Activated T-cell treated with anti-CD3 and anti-CD28 coated beads, Interleukin-2, amount 50 U/mL, for 24 hours (primary cell): Measurements from ENCODE around the gene SLC2A1.
A peak's percentile ranks its signal among the peaks of the same experiment; 100 is the strongest.

ENCODE experiments used
- DNase-seq: peaks from one replicate; pipeline ENCODE4 v3.0.0-alpha.2; 2020
- H3K27ac Mint-ChIP-seq: 2 replicates; pipeline ENCODE4 v1.8.0; 2020; ENCODE audit warnings: mild to moderate bottlenecking, mixed read lengths
- H3K27me3 Mint-ChIP-seq: 2 replicates; pipeline ENCODE4 v1.8.0; 2020; ENCODE audit warnings: mixed read lengths
- H3K36me3 Mint-ChIP-seq: 2 replicates; pipeline ENCODE4 v1.8.0; 2020; ENCODE audit warnings: low read depth, mixed read lengths
- H3K4me1 Mint-ChIP-seq: 2 replicates; pipeline ENCODE4 v1.8.0; 2020; ENCODE audit warnings: low read depth, mixed read lengths
- H3K4me3 Mint-ChIP-seq: 2 replicates; pipeline ENCODE4 v1.8.0; 2020; ENCODE audit warnings: mild to moderate bottlenecking, moderate library complexity, mixed read lengths
- H3K9me3 Mint-ChIP-seq: 2 replicates; pipeline ENCODE4 v1.8.0; 2020; ENCODE audit warnings: mixed read lengths

Gene SLC2A1

GRCh38 chr1:42958488-42959319 lies at the start of gene SLC2A1:
Gene SLC2A1 (minus strand): TSS chr1:42958868. CDS start chr1:42958651, 217 bp downstream.
- peak; percentile 97 for DNase-seq
- Mint-ChIP-seq H3K9me3 (no peaks in the 10 kb centered on the region), H3K27ac (peak within 1 kb of the TSS; percentile 100), H3K4me1 (peaks cover 55% of the 10 kb centered on the region), H3K27me3 (peaks cover 2% of the 10 kb centered on the region), H3K36me3 (peaks cover 41% of the 10 kb centered on the region), H3K4me3 (peak within 1 kb of the TSS; percentile 96)

GRCh38 chr1:43007377-43008114 lies 48.9 kb upstream of the SLC2A1 start:
- no peak for DNase-seq
- H3K4me3 Mint-ChIP-seq = no peak overlapping the region
- no peaks in the 10 kb centered on the region for H3K4me1 Mint-ChIP-seq
- H3K9me3 Mint-ChIP-seq = no peaks in the 10 kb centered on the region
- no peaks in the 10 kb centered on the region for H3K36me3 Mint-ChIP-seq
- no peak overlapping the region for H3K27ac Mint-ChIP-seq
- H3K27me3 Mint-ChIP-seq = no peaks in the 10 kb centered on the region

GRCh38 chr1:43005460-43006361 lies 47.0 kb upstream of the SLC2A1 start:
- H3K9me3 Mint-ChIP-seq = no peaks in the 10 kb centered on the region
- H3K27me3 Mint-ChIP-seq = no peaks in the 10 kb centered on the region
- no peaks in the 10 kb centered on the region for H3K36me3 Mint-ChIP-seq
- DNase-seq = no peak
- H3K4me1 Mint-ChIP-seq = no peaks in the 10 kb centered on the region
- H3K4me3 Mint-ChIP-seq = no peak overlapping the region
- no peak overlapping the region for H3K27ac Mint-ChIP-seq

GRCh38 chr1:43004587-43005459 lies 46.2 kb upstream of the SLC2A1 start:
- Mint-ChIP-seq H3K4me1 (no peaks in the 10 kb centered on the region), H3K4me3 (no peak overlapping the region), H3K27me3 (no peaks in the 10 kb centered on the region), H3K27ac (no peak overlapping the region), H3K9me3 (no peaks in the 10 kb centered on the region), H3K36me3 (no peaks in the 10 kb centered on the region)
- DNase-seq = no peak

GRCh38 chr1:43002766-43003165 lies 44.1 kb upstream of the SLC2A1 start:
- Mint-ChIP-seq H3K4me3 (no peak overlapping the region), H3K9me3 (no peaks in the 10 kb centered on the region), H3K36me3 (no peaks in the 10 kb centered on the region), H3K27me3 (no peaks in the 10 kb centered on the region), H3K27ac (no peak overlapping the region), H3K4me1 (no peaks in the 10 kb centered on the region)
- DNase-seq = no peak

- Mint-ChIP-seq H3K27ac (no peak overlapping the region), H3K27me3 (no peaks in the 10 kb centered on the region), H3K9me3 (no peaks in the 10 kb centered on the region), H3K4me3 (no peak overlapping the region), H3K36me3 (no peaks in the 10 kb centered on the region), H3K4me1 (no peaks in the 10 kb centered on the region)
- no peak for DNase-seq
Measured at GRCh38 chr1:43002116-43002515, 43.4 kb upstream of the SLC2A1 start.

GRCh38 chr1:43001434-43001833 lies 42.8 kb upstream of the SLC2A1 start:
- no peaks in the 10 kb centered on the region for H3K27me3 Mint-ChIP-seq
- H3K4me1 Mint-ChIP-seq = no peaks in the 10 kb centered on the region
- H3K9me3 Mint-ChIP-seq = no peaks in the 10 kb centered on the region

GRCh38 chr1:43000271-43000670 lies 41.6 kb upstream of the SLC2A1 start:
- H3K27ac Mint-ChIP-seq = no peak overlapping the region
- no peaks in the 10 kb centered on the region for H3K9me3 Mint-ChIP-seq
- H3K36me3 Mint-ChIP-seq = no peaks in the 10 kb centered on the region
- no peak overlapping the region for H3K4me3 Mint-ChIP-seq
- no peak for DNase-seq
- no peaks in the 10 kb centered on the region for H3K4me1 Mint-ChIP-seq
- H3K27me3 Mint-ChIP-seq = no peaks in the 10 kb centered on the region

More at GRCh38 chr1:43001434-43001833, 42.8 kb upstream of the SLC2A1 start:
- no peak overlapping the region for H3K27ac Mint-ChIP-seq
- H3K36me3 Mint-ChIP-seq = no peaks in the 10 kb centered on the region
- DNase-seq = no peak
- no peak overlapping the region for H3K4me3 Mint-ChIP-seq

GRCh38 chr1:42999308-42999707 lies 40.6 kb upstream of the SLC2A1 start:
- Mint-ChIP-seq H3K27me3 (no peaks in the 10 kb centered on the region), H3K9me3 (no peaks in the 10 kb centered on the region), H3K4me3 (no peak overlapping the region), H3K36me3 (no peaks in the 10 kb centered on the region), H3K27ac (no peak overlapping the region), H3K4me1 (no peaks in the 10 kb centered on the region)
- no peak for DNase-seq

GRCh38 chr1:42998386-42998785 lies 39.7 kb upstream of the SLC2A1 start:
- H3K4me1 Mint-ChIP-seq = no peaks in the 10 kb centered on the region
- no peak for DNase-seq
- H3K4me3 Mint-ChIP-seq = no peak overlapping the region
- no peaks in the 10 kb centered on the region for H3K27me3 Mint-ChIP-seq
- H3K36me3 Mint-ChIP-seq = no peaks in the 10 kb centered on the region
- H3K9me3 Mint-ChIP-seq = no peaks in the 10 kb centered on the region
- H3K27ac Mint-ChIP-seq = no peak overlapping the region

- DNase-seq = no peak
- Mint-ChIP-seq H3K4me1 (no peaks in the 10 kb centered on the region), H3K4me3 (no peak overlapping the region), H3K9me3 (no peaks in the 10 kb centered on the region), H3K27ac (no peak overlapping the region), H3K36me3 (no peaks in the 10 kb centered on the region), H3K27me3 (no peaks in the 10 kb centered on the region)
Measured at GRCh38 chr1:42996384-42996970, 37.8 kb upstream of the SLC2A1 start.

- no peaks in the 10 kb centered on the region for H3K27me3 Mint-ChIP-seq
Measured at GRCh38 chr1:42993502-42994136, 35.0 kb upstream of the SLC2A1 start.

GRCh38 chr1:42992054-42992571 lies 33.4 kb upstream of the SLC2A1 start:
- H3K4me3 Mint-ChIP-seq = no peak overlapping the region
- H3K36me3 Mint-ChIP-seq = no peaks in the 10 kb centered on the region
- DNase-seq = no peak
- peaks cover 6% of the 10 kb centered on the region for H3K9me3 Mint-ChIP-seq
- H3K4me1 Mint-ChIP-seq = no peaks in the 10 kb centered on the region
- H3K27me3 Mint-ChIP-seq = no peaks in the 10 kb centered on the region
- H3K27ac Mint-ChIP-seq = no peak overlapping the region

More at GRCh38 chr1:42993502-42994136, 35.0 kb upstream of the SLC2A1 start:
- Mint-ChIP-seq H3K4me1 (no peaks in the 10 kb centered on the region), H3K36me3 (no peaks in the 10 kb centered on the region), H3K4me3 (no peak overlapping the region), H3K27ac (no peak overlapping the region), H3K9me3 (peaks cover 6% of the 10 kb centered on the region)
- DNase-seq = no peak
